HG03095 (cell line): ENCODE measurements around the gene GAST.
A peak's percentile ranks its signal among the peaks of the same experiment; 100 is the strongest.
"Not testable (repeated sequence)": the region's sequence is repeated elsewhere in the genome, so short reads cannot be mapped to it uniquely, and the experiment has no call there.

Source experiments
- ATAC-seq: cut with Tn5 transposase; IDR thresholded peaks from one replicate; pipeline ENCODE4 v1.9.1; 2021; ENCODE audit warnings: moderate library complexity; ENCODE audit not compliant: unreplicated experiment

The GAST gene

GRCh38 chr17:41683441-41684007, 28.6 kb upstream of the GAST start:
- ATAC-seq: no peak

GRCh38 chr17:41684035-41684434, 28.1 kb upstream of the GAST start:
- ATAC-seq: no peak

GRCh38 chr17:41685753-41686152, 26.4 kb upstream of the GAST start:
- ATAC-seq: not testable (repeated sequence)

- no peak for ATAC-seq
These were observed 25.9 kb upstream of the GAST start for GRCh38 chr17:41686281-41686680.

GRCh38 chr17:41687828-41688640, 24.1 kb upstream of the GAST start:
- no peak for ATAC-seq

GRCh38 chr17:41688641-41689496, 23.3 kb upstream of the GAST start, which contains the start of gene EIF1:
Gene EIF1 (plus strand): TSS chr17:41688885. CDS start chr17:41689039, 154 bp downstream.
- ATAC-seq: peak; percentile 61

- no peak for ATAC-seq
These were observed 22.4 kb upstream of the GAST start for GRCh38 chr17:41689497-41690299.

- ATAC-seq: no peak
These were observed 21.6 kb upstream of the GAST start for GRCh38 chr17:41690497-41690896.

- no peak for ATAC-seq
These were observed 20.9 kb upstream of the GAST start for GRCh38 chr17:41691031-41691777.

- ATAC-seq: no peak
These were observed 19.2 kb upstream of the GAST start for GRCh38 chr17:41692722-41693521.

GRCh38 chr17:41695134-41695661, 16.9 kb upstream of the GAST start:
- no peak for ATAC-seq

- no peak for ATAC-seq
These were observed 16.0 kb upstream of the GAST start for GRCh38 chr17:41695954-41696757.

GRCh38 chr17:41697122-41697962, 14.8 kb upstream of the GAST start:
- ATAC-seq: no peak

- ATAC-seq: not testable (repeated sequence)
These were observed 11.3 kb upstream of the GAST start for GRCh38 chr17:41700843-41701242.

GRCh38 chr17:41702712-41703111, 9.4 kb upstream of the GAST start:
- no peak for ATAC-seq

- no peak for ATAC-seq
These were observed 6.7 kb upstream of the GAST start for GRCh38 chr17:41705271-41705991.
